K562 (cell line): ENCODE measurements around the gene TMEM203. TPM values are rescaled to one million over a fixed set of nuclear protein-coding genes. Genes with fewer than 3 reads are reported as not detected.
A peak's percentile ranks its signal among the peaks of the same experiment; 100 is the strongest.

Experiments used
- ARID2 ChIP-seq: fragments of 450-650 bp; IDR thresholded peaks from 2 replicates; pipeline ENCODE4 v1.6.1; 2017; ENCODE audit warnings: antibody characterized with exemption, mild to moderate bottlenecking
- BRCA1 ChIP-seq, 2 experiments: fragments of 450-650 bp in 1 of 2; sonication (generic) in 1 of 2; formaldehyde crosslinking in 1 of 2; IDR thresholded peaks; 2 replicates each; pipeline versions ENCODE4 v1.5.0 to v1.6.1; 2017 to 2020; ENCODE audit warnings: mild to moderate bottlenecking in 1 of 2, missing genetic modification reagents in 1 of 2
- CHD1 ChIP-seq: fragments of 200-600 bp; sonication (generic); IDR thresholded peaks from one replicate; pipeline ENCODE4 v1.6.1; 2012; ENCODE audit warnings: mild to moderate bottlenecking, moderate library complexity, low read length, inconsistent platforms
- ELF2 ChIP-seq: fragments of 250-450 bp; sonication (Bioruptor Pico); IDR thresholded peaks from 2 replicates; pipeline ENCODE4 v1.5.0; 2021; ENCODE audit warnings: mild to moderate bottlenecking
- FOXJ3 ChIP-seq: sonication (generic); formaldehyde crosslinking; IDR thresholded peaks from 2 replicates; pipeline ENCODE4 v1.4.0; 2020; ENCODE audit warnings: mild to moderate bottlenecking, missing genetic modification reagents
- MCM5 ChIP-seq: fragments of 450-650 bp; IDR thresholded peaks from 2 replicates; pipeline ENCODE4 v1.6.1; 2016; ENCODE audit warnings: low read depth
- NCOA1 ChIP-seq: fragments of 450-650 bp; IDR thresholded peaks from 2 replicates; pipeline ENCODE4 v1.6.1; 2016; ENCODE audit warnings: low read depth
- RAD51 ChIP-seq: fragments of 450-650 bp; IDR thresholded peaks from 2 replicates; pipeline ENCODE4 v1.7.1; 2016; ENCODE audit warnings: low read depth, mild to moderate bottlenecking, borderline replicate concordance
- SMAD3 ChIP-seq: fragments of 450-650 bp; formaldehyde crosslinking; conservative IDR thresholded peaks from 2 replicates; pipeline ENCODE4 v1.4.0; 2020; ENCODE audit warnings: mild to moderate bottlenecking
- SMAD4 ChIP-seq: fragments of 250-450 bp; sonication (Bioruptor Pico); conservative IDR thresholded peaks from 2 replicates; pipeline ENCODE4 v1.8.0; 2021; ENCODE audit warnings: inconsistent platforms, mild to moderate bottlenecking, moderate library complexity
- SREBF2 ChIP-seq: sonication (generic); formaldehyde crosslinking; IDR thresholded peaks from 2 replicates; pipeline ENCODE4 v1.4.0; 2020; ENCODE audit warnings: mild to moderate bottlenecking, missing genetic modification reagents
- SRSF7 ChIP-seq: fragments of 200-400 bp; formaldehyde crosslinking; optimal IDR thresholded peaks from 2 replicates; pipeline ENCODE3; 2017; ENCODE audit warnings: mild to moderate bottlenecking, low read depth, low read length
- TAL1 ChIP-seq: fragments of 450-650 bp; IDR thresholded peaks from 2 replicates; pipeline ENCODE4 v1.6.1; 2016; ENCODE audit warnings: mild to moderate bottlenecking
- UBTF ChIP-seq, 2 experiments: IDR thresholded peaks; 2 replicates each; pipeline ENCODE4 v1.6.1; 2012; ENCODE audit warnings: improper control_type of control experiment in 2 of 2, low read depth in 2 of 2, low read length in 2 of 2, borderline replicate concordance in 1 of 2
- ZC3H4 ChIP-seq: sonication (generic); formaldehyde crosslinking; IDR thresholded peaks from 2 replicates; pipeline ENCODE4 v1.9.0; 2021; ENCODE audit warnings: missing genetic modification reagents, borderline replicate concordance
- ZNF124 ChIP-seq: sonication (generic); formaldehyde crosslinking; IDR thresholded peaks from 2 replicates; pipeline ENCODE4 v1.8.1; 2022; ENCODE audit warnings: missing genetic modification reagents
- ZNF644 ChIP-seq: fragments of 200-800 bp; sonication (Bioruptor generic); IDR thresholded peaks from 2 replicates; pipeline ENCODE4 v1.6.1; 2016; ENCODE audit warnings: low read depth, missing genetic modification characterization, missing compliant biosample characterization
- polyA plus RNA-seq, 8 experiments: library from polyadenylated mRNA; depleted of rRNA in 4 of 8; stranded (reverse) in 5 of 8; unstranded in 3 of 8; fragments of >200 nt; fragmentation: Nextera tagmentation in 2 of 8; fragmentation: Illumina TruSeq in 1 of 8; extraction: Ambion mirVana in 2 of 8; extraction: Trizol in 1 of 8; gene quantifications; 2 replicates each; pipeline versions ENCODE4 v1.2.1 to v1.2.3, GENCODE V29; 2011 to 2014; ENCODE audit warnings: inconsistent platforms in 1 of 8, missing spikeins in 1 of 8
- total RNA-seq, 7 experiments: library from RNA; depleted of rRNA in 6 of 7; stranded (reverse); fragments of >200 nt in 6 of 7; fragmentation: Illumina TruSeq in 2 of 7; extraction: Trizol in 2 of 7; gene quantifications; 2 replicates each; pipeline versions ENCODE4 v1.2.1 to v1.2.3, GENCODE V29; 2011 to 2021; ENCODE audit warnings: low replicate concordance in 1 of 7
- TF ChIP-seq, protein P1 (sequence below): fragments of 250-450 bp; sonication (Bioruptor Pico); IDR thresholded peaks from 2 replicates; pipeline ENCODE4 v1.8.0; 2022; ENCODE audit warnings: inconsistent platforms, mild to moderate bottlenecking, moderate library complexity, borderline replicate concordance
- TF ChIP-seq, protein P2 (sequence below): fragments of 450-650 bp; conservative IDR thresholded peaks from 2 replicates; pipeline ENCODE4 v1.6.1; 2016; ENCODE audit warnings: missing genetic modification characterization, low read depth, mild to moderate bottlenecking, control low read depth, missing compliant biosample characterization
- TF ChIP-seq, protein P3 (sequence below): fragments of 450-650 bp; IDR thresholded peaks from 2 replicates; pipeline ENCODE4 v1.6.1; 2016; ENCODE audit warnings: antibody characterized with exemption

The TMEM203 gene
- total and polyA plus RNA-seq, 9 of the 15 experiments (the other 6 are each of a cell fraction or from before 2014, with no cell fraction given), result 8.8 to 59.5 (median 37.6) TPM

DNA sequence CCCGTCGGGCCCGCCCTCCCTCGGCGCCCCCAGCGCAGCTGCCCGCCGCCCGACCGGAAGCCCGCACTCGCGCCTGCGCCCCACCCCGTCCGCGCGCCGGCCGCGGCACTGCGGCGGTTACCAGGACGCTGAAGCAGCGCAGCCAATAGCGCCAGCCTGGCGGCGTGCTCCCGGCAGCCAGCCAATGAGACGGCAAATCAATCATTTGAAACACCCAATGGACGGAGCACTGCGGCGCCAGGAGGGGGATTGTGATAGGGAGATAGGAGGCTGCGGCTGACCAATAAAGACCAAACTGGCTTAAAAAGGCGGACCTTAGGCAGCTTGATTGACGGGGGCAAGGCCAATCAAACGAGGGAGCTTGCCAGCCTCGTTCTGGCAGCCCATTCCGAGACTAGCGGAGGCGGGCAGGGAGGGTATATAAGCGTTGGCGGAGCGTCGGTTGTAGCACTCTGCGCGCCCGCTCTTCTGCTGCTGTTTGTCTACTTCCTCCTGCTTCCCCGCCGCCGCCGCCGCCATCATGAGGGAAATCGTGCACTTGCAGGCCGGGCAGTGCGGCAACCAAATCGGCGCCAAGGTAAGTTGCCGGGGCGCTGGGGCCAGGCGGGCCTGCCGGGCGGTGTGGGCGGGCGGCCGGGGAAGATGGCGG lies 35.5 kb upstream of the TMEM203 start, which contains the start of gene TUBB4B (continued):
- TF ChIP-seq, protein P1, sequence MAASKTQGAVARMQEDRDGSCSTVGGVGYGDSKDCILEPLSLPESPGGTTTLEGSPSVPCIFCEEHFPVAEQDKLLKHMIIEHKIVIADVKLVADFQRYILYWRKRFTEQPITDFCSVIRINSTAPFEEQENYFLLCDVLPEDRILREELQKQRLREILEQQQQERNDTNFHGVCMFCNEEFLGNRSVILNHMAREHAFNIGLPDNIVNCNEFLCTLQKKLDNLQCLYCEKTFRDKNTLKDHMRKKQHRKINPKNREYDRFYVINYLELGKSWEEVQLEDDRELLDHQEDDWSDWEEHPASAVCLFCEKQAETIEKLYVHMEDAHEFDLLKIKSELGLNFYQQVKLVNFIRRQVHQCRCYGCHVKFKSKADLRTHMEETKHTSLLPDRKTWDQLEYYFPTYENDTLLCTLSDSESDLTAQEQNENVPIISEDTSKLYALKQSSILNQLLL (CRISPR knock-in tag), result no peak
- TF ChIP-seq, protein P2, sequence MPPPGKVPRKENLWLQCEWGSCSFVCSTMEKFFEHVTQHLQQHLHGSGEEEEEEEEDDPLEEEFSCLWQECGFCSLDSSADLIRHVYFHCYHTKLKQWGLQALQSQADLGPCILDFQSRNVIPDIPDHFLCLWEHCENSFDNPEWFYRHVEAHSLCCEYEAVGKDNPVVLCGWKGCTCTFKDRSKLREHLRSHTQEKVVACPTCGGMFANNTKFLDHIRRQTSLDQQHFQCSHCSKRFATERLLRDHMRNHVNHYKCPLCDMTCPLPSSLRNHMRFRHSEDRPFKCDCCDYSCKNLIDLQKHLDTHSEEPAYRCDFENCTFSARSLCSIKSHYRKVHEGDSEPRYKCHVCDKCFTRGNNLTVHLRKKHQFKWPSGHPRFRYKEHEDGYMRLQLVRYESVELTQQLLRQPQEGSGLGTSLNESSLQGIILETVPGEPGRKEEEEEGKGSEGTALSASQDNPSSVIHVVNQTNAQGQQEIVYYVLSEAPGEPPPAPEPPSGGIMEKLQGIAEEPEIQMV (tag), result no peak
- TF ChIP-seq SRSF7 (no peak), FOXJ3 (CRISPR knock-in tag) (no peak), TAL1 (no peak), SMAD3 (CRISPR knock-in tag) (no peak), BRCA1 (IDR thresholded peaks at IDR 0.05) (no peak), BRCA1 (CRISPR knock-in tag; IDR thresholded peaks at IDR 0.05) (no peak), ZC3H4 (CRISPR knock-in tag) (no peak), ZNF644 (tag) (no peak), CHD1 (peak; percentile 89), NCOA1 (no peak), RAD51 (no peak), SREBF2 (CRISPR knock-in tag) (no peak), UBTF (IDR thresholded peaks at IDR 0.05; ENCODE audit: borderline replicate concordance in 1 of 2, low read depth in 2 of 2, low read length in 2 of 2) (no peak), SMAD4 (CRISPR knock-in tag) (peak; percentile 56), ELF2 (CRISPR knock-in tag) (no peak), ZNF124 (no peak), ARID2 (no peak), MCM5 (no peak)
- TF ChIP-seq, protein P3, sequence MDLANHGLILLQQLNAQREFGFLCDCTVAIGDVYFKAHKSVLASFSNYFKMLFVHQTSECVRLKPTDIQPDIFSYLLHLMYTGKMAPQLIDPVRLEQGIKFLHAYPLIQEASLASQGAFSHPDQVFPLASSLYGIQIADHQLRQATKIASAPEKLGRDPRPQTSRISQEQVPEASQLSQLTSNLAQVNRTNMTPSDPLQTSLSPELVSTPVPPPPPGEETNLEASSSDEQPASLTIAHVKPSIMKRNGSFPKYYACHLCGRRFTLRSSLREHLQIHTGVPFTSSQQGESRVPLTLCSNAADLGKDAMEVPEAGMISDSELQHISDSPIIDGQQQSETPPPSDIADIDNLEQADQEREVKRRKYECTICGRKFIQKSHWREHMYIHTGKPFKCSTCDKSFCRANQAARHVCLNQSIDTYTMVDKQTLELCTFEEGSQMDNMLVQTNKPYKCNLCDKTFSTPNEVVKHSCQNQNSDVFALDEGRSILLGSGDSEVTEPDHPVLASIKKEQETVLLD, result no peak
